Fibroblast of lung (primary cell): Measurements from ENCODE around the gene STOML1.

Experiments
- EZH2 ChIP-seq: IDR thresholded peaks from 2 replicates; pipeline ENCODE4 v1.5.1; 2012; ENCODE audit warnings: low read length, control low read depth, mild to moderate bottlenecking; ENCODE audit errors: missing control alignments
- TF ChIP-seq, protein P1 (sequence below), 2 donors: IDR thresholded peaks in 1 of 2; conservative IDR thresholded peaks in 1 of 2; 1 replicate in 1 of 2; 2 replicates in 1 of 2; pipeline ENCODE4 v1.5.1; 2011 to 2012; ENCODE audit warnings: low read length in 2 of 2, control low read depth in 1 of 2, inconsistent platforms in 1 of 2, low read depth in 1 of 2, mild to moderate bottlenecking in 1 of 2

DNA sequence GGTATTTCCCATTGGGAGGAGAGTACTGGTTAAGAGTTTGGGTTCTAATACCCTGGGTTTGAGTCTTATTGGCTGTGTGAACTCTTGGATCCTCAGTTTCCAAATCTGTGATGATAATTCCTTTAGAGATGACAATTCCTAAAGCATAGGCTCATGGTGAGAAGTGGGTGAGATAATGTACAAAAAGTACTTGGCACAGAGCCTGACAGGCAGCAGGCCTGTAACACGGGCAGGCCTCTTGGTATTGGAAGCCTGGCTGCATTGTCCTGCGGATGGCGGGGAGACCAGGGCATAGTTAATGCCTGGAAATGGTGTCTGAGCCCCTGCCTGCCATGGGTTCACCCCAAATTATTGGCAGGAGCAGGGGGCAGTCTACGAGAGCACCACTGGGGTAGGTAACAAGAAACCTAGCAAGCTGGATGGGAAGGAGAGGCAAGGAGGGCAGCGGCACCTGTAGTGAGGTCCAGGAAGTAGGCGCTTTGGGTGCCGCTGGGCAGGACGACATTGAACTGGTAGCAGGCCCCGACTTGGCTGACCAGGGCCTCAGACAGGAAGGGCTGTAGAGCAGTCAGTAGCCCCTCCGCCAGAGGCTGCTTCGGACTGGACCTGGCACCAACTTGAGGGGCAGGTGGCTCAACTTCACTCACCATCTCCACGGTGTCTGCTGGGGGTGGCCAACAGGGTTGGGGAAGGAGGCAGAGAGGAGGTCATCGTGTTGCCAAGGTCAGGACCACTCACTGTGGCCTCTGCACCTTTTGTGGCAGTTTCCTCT is 7.7 kb downstream of the STOML1 start:
- TF ChIP-seq, protein P1, sequence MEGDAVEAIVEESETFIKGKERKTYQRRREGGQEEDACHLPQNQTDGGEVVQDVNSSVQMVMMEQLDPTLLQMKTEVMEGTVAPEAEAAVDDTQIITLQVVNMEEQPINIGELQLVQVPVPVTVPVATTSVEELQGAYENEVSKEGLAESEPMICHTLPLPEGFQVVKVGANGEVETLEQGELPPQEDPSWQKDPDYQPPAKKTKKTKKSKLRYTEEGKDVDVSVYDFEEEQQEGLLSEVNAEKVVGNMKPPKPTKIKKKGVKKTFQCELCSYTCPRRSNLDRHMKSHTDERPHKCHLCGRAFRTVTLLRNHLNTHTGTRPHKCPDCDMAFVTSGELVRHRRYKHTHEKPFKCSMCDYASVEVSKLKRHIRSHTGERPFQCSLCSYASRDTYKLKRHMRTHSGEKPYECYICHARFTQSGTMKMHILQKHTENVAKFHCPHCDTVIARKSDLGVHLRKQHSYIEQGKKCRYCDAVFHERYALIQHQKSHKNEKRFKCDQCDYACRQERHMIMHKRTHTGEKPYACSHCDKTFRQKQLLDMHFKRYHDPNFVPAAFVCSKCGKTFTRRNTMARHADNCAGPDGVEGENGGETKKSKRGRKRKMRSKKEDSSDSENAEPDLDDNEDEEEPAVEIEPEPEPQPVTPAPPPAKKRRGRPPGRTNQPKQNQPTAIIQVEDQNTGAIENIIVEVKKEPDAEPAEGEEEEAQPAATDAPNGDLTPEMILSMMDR (conservative IDR thresholded peaks at IDR 0.05 in 1 of 2, IDR thresholded peaks at IDR 0.05 in 1 of 2; ENCODE audit: low read depth in 1 of 2, low read length in 2 of 2): no peak
- no peak for TF ChIP-seq EZH2
